ENCODE results near the gene GINS1. TPM values are rescaled to one million over a fixed set of nuclear protein-coding genes. Genes with fewer than 3 reads are reported as not detected.

Gene GINS1
- total and polyA plus RNA-seq, 9 donors, result 0.69 to 2.7 (median 1.8) TPM; not detected in 1

DNA sequence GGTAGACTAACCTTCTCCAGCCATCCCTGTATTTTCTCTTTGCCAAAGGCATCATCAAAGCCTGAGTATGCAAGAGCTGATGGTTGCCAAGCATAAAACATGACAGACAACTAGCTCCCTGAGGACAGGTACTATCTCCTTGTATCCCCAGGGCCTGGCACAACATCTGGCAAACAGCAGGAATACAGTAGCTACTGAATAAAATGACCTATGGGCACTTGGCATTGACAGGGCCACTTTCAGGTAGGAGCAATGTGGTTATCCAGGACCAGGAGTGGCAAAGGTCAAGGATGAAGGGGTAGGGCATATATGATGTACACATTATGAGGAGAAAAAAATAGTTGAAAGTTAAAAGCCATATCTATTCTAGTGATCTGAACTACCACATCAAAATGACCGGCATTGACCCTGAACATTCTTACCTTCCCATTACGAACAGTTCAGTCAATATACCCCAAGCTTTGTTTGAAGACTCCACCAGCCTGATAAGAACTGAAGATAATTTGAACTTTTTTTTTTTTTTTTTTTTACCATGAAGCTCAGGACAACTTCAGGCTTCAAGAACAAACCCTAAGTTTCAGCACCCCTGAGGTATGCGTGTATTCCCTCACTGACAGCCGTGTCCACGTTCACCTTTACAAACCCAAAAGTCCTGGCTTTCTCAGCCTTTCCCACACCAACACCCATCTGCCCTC is 29.1 kb upstream of the GINS1 start:
- no peak overlapping the region for H3K4me3 ChIP-seq
- WGBS, 3 donors, result 97 to 100% (median 98%) methylated on average over 5 of the region's 5 CpGs
- H3K4me1 ChIP-seq (ENCODE audit: insufficient read depth), result peaks cover 3% of the 10 kb centered on the region
- TF ChIP-seq POLR2A (IDR thresholded peaks at IDR 0.05) (no peak), EP300 (IDR thresholded peaks at IDR 0.05) (no peak)
- TF ChIP-seq, protein P1, sequence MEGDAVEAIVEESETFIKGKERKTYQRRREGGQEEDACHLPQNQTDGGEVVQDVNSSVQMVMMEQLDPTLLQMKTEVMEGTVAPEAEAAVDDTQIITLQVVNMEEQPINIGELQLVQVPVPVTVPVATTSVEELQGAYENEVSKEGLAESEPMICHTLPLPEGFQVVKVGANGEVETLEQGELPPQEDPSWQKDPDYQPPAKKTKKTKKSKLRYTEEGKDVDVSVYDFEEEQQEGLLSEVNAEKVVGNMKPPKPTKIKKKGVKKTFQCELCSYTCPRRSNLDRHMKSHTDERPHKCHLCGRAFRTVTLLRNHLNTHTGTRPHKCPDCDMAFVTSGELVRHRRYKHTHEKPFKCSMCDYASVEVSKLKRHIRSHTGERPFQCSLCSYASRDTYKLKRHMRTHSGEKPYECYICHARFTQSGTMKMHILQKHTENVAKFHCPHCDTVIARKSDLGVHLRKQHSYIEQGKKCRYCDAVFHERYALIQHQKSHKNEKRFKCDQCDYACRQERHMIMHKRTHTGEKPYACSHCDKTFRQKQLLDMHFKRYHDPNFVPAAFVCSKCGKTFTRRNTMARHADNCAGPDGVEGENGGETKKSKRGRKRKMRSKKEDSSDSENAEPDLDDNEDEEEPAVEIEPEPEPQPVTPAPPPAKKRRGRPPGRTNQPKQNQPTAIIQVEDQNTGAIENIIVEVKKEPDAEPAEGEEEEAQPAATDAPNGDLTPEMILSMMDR (IDR thresholded peaks at IDR 0.05), result no peak
- no peak overlapping the region for H3K27ac ChIP-seq
- no peaks in the 10 kb centered on the region for H3K36me3 ChIP-seq
- intact Hi-C loops (cut with DNase I), result no loop called here
- no peak for DNase-seq
- H3K27me3 ChIP-seq, result no peaks in the 10 kb centered on the region
- H3K9me3 ChIP-seq, result no peaks in the 10 kb centered on the region

DNA sequence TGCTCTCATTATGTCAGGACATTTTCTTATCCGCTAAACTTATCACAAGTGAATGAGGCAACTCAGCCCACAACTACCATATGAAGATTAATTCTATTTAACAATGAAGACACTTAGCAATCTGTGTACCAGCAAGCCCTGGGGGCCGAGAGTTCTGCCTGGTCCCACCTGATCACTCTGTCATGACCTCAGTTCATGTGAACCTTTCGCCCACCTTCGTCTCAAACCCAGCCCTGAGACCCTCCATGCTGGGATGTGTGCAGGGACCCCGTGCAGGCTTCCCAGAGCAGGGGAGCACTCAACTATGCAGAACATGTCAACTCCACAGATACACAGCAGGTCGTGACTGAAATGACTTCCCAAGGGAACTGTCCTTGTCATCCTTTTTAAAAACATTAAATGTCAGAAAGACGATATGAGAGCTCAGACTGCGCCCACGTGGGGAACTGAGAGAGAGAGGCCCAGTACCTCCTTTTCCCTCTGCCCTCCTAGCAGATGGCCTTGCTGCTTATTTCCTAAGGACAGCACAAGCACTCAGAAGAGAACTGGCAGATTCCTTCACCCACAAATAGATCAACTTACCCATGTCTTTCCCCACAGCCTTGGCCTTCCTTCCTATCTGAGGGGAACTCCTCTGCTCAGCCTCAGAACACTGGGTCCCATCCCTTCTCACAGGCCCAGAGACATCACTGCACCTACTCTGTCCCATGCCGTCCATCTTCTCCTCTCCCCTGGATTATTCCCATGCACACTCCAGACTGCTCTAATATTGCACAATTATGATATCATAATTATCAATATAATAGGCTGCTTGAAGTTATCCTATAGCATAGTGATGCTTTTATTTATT is 28.4 kb upstream of the GINS1 start:
- Histone ChIP-seq H3K27me3 (no peaks in the 10 kb centered on the region), H3K4me3 (no peak overlapping the region), H3K36me3 (no peaks in the 10 kb centered on the region), H3K4me1 (ENCODE audit: insufficient read depth) (peaks cover 3% of the 10 kb centered on the region), H3K27ac (no peak overlapping the region), H3K9me3 (no peaks in the 10 kb centered on the region)
- TF ChIP-seq, protein P1 (IDR thresholded peaks at IDR 0.05), result no peak
- TF ChIP-seq EP300 (IDR thresholded peaks at IDR 0.05), result no peak
- no peak for TF ChIP-seq POLR2A (IDR thresholded peaks at IDR 0.05)
- DNase-seq, result no peak
- 93 to 96% (median 93%) methylated on average over 10 of the region's 10 CpGs for WGBS, 3 donors
- intact Hi-C loops (cut with DNase I), result no loop called here

DNA sequence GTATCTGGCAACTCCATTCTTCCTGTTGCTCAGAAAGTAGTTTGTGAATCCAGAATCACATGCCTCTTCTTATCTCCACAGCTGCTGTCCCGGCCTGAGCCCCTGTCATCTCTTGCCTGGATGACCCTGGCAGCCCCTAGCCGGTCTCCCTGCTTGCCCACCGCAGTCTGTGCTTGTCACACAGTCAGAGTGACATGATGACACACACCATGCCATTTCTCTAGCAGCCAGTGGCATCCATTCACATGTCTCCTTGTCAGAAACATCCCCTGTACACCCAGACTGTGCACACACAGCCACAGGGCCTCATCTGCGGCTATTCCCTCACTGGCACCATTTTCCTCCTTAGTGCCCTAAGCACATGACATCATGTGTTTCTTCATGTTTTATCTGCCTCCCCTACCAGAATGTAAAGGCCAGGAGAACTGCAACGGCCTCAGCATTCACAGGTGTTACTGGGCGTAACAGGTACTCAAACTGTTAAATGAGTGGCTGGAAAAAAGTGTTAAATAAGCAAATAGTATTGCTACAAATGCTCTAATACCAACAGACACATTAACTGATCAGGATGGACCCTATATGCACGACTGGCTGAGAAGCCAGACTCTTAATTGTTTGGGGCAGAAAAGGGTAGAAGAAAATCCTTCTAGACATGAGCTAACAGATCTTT is 26.4 kb upstream of the GINS1 start:
- peaks cover 7% of the 10 kb centered on the region for H3K4me1 ChIP-seq (ENCODE audit: insufficient read depth)
- no peak overlapping the region for H3K27ac ChIP-seq
- no peak overlapping the region for H3K4me3 ChIP-seq
- H3K27me3 ChIP-seq, result no peaks in the 10 kb centered on the region
- no peaks in the 10 kb centered on the region for H3K36me3 ChIP-seq
- DNase-seq, result no peak
- H3K9me3 ChIP-seq, result no peaks in the 10 kb centered on the region
- 86 to 91% (median 89%) methylated on average over 7 of the region's 7 CpGs for WGBS, 3 donors
- TF ChIP-seq, protein P1 (IDR thresholded peaks at IDR 0.05), result no peak
- TF ChIP-seq EP300 (IDR thresholded peaks at IDR 0.05) (no peak), POLR2A (IDR thresholded peaks at IDR 0.05) (no peak)
- intact Hi-C loops (cut with DNase I), result no loop called here

GRCh38 chr20:25382704-25383370 is 24.6 kb upstream of the GINS1 start:
- TF ChIP-seq POLR2A (IDR thresholded peaks at IDR 0.05) (no peak), EP300 (IDR thresholded peaks at IDR 0.05) (no peak)
- TF ChIP-seq, protein P1 (IDR thresholded peaks at IDR 0.05), result no peak
- Histone ChIP-seq H3K36me3 (no peaks in the 10 kb centered on the region), H3K4me1 (ENCODE audit: insufficient read depth) (peaks cover 5% of the 10 kb centered on the region), H3K9me3 (no peaks in the 10 kb centered on the region), H3K4me3 (no peak overlapping the region), H3K27ac (no peak overlapping the region), H3K27me3 (no peaks in the 10 kb centered on the region)
- DNase-seq, result no peak
- intact Hi-C loops (cut with DNase I), result no loop called here
- 86 to 87% (median 87%) methylated on average over 5 of the region's 5 CpGs for WGBS, 3 donors

All from ovary (tissue), 9 donors.